Measurements from ENCODE around the gene CCNI. TPM values are rescaled to one million over a fixed set of nuclear protein-coding genes. Genes with fewer than 3 reads are reported as not detected.
"Not testable (repeated sequence)": the region's sequence is repeated elsewhere in the genome, so short reads cannot be mapped to it uniquely, and the experiment has no call there.

CCNI gene
- total RNA-seq, 1 donor from 2014 or later = 511 TPM

GRCh38 chr4:77072195-77072753 is 3.5 kb downstream of the CCNI start:
- peak overlapping the region; percentile 88 for H3K4me3 ChIP-seq
- peaks cover 7% of the 10 kb centered on the region for H3K36me3 ChIP-seq
- peaks cover 28% of the 10 kb centered on the region for H3K4me1 ChIP-seq
- peaks cover 95% of the 10 kb centered on the region for H3K79me2 ChIP-seq (ENCODE audit: low read depth)
- TF ChIP-seq EZH2phosphoT487 (IDR thresholded peaks at IDR 0.05) (no peak), EZH2 (IDR thresholded peaks at IDR 0.05) (no peak), CTCF (IDR thresholded peaks at IDR 0.05) (no peak)
- Mint-ChIP-seq H3K36me3 (peaks cover 23% of the 10 kb centered on the region), H3K9me3 (no peaks in the 10 kb centered on the region), H3K4me1 (peaks cover 21% of the 10 kb centered on the region), H3K27me3 (ENCODE audit: insufficient read depth, low read depth) (peaks cover 2% of the 10 kb centered on the region), H3K4me3 (no peak overlapping the region), H3K27ac (no peak overlapping the region)
- DNase-seq (ENCODE audit: low spot score) = no peak
- peak overlapping the region; percentile 81 for H3K4me2 ChIP-seq
- no peaks in the 10 kb centered on the region for H3K27me3 ChIP-seq
- peaks cover 78% of the 10 kb centered on the region for H4K20me1 ChIP-seq (ENCODE audit: low read depth)
- H3K27ac ChIP-seq = no peak overlapping the region
- H3F3A ChIP-seq (ENCODE audit: low read depth) = peaks cover 22% of the 10 kb centered on the region
- no peaks in the 10 kb centered on the region for H3K9me3 ChIP-seq (ENCODE audit: low read depth)
- no peak overlapping the region for H2AFZ ChIP-seq (replicated peaks)
- no peak overlapping the region for H3K9ac ChIP-seq

GRCh38 chr4:77069514-77069913 is 6.3 kb downstream of the CCNI start:
- H3K9me3 Mint-ChIP-seq; H3K4me2 ChIP-seq; H3K4me3 ChIP-seq; H2AFZ ChIP-seq (replicated peaks); H3K27me3 Mint-ChIP-seq (ENCODE audit: insufficient read depth, low read depth); H3K27ac Mint-ChIP-seq; H3K27ac ChIP-seq; H3K4me3 Mint-ChIP-seq; H3K27me3 ChIP-seq; H3K9me3 ChIP-seq (ENCODE audit: low read depth); DNase-seq (ENCODE audit: low spot score); H3K9ac ChIP-seq: not testable (repeated sequence)
- Histone ChIP-seq H3K4me1 (peaks cover 35% of the 10 kb centered on the region), H3K79me2 (ENCODE audit: low read depth) (peaks cover 100% of the 10 kb centered on the region), H3F3A (ENCODE audit: low read depth) (peaks cover 11% of the 10 kb centered on the region), H3K36me3 (peaks cover 17% of the 10 kb centered on the region), H4K20me1 (ENCODE audit: low read depth) (peaks cover 100% of the 10 kb centered on the region)
- Mint-ChIP-seq H3K4me1 (peaks cover 15% of the 10 kb centered on the region), H3K36me3 (peaks cover 27% of the 10 kb centered on the region)

- Mint-ChIP-seq H3K36me3 (peaks cover 33% of the 10 kb centered on the region), H3K27ac (no peak overlapping the region), H3K4me1 (peaks cover 3% of the 10 kb centered on the region), H3K27me3 (ENCODE audit: insufficient read depth, low read depth) (no peaks in the 10 kb centered on the region), H3K4me3 (no peak overlapping the region), H3K9me3 (no peaks in the 10 kb centered on the region)
- Histone ChIP-seq H3K36me3 (peaks cover 22% of the 10 kb centered on the region), H2AFZ (replicated peaks) (no peak overlapping the region), H3K79me2 (ENCODE audit: low read depth) (peaks cover 100% of the 10 kb centered on the region), H3K27me3 (no peaks in the 10 kb centered on the region), H4K20me1 (ENCODE audit: low read depth) (peaks cover 100% of the 10 kb centered on the region), H3K4me1 (peaks cover 15% of the 10 kb centered on the region), H3K9me3 (ENCODE audit: low read depth) (no peaks in the 10 kb centered on the region), H3K4me2 (no peak overlapping the region), H3F3A (ENCODE audit: low read depth) (peaks cover 18% of the 10 kb centered on the region), H3K27ac (no peak overlapping the region), H3K9ac (no peak overlapping the region), H3K4me3 (no peak overlapping the region)
- DNase-seq (ENCODE audit: low spot score) = no peak
- TF ChIP-seq EZH2phosphoT487 (IDR thresholded peaks at IDR 0.05) (no peak), CTCF (IDR thresholded peaks at IDR 0.05) (no peak), EZH2 (IDR thresholded peaks at IDR 0.05) (no peak)
Measured at GRCh38 chr4:77065382-77065781, 10.4 kb downstream of the CCNI start.

DNA sequence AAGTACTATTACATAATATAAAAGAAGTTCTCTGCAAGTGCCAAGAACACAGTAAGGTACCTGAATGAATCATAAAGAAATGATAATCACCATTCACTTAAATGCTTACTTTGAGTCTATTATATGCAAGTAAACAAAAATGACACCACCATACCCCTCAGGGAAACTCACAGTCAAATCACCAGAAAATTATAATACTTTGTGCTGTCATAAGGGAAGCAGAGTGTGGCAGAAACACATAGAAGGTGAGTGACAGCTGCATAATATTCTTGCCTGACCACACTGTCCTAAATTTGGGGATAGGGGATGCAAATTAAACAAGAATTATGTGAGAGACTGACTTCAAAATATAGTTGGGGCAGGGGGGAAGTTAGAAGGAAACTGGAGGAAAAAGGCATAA is 12.9 kb downstream of the CCNI start:
- no peak for TF ChIP-seq EZH2phosphoT487 (IDR thresholded peaks at IDR 0.05)
- no peak for TF ChIP-seq CTCF (IDR thresholded peaks at IDR 0.05)
- no peak for TF ChIP-seq EZH2 (IDR thresholded peaks at IDR 0.05)
- Histone ChIP-seq H4K20me1 (ENCODE audit: low read depth) (peaks cover 100% of the 10 kb centered on the region), H2AFZ (replicated peaks) (no peak overlapping the region), H3K27me3 (no peaks in the 10 kb centered on the region), H3K36me3 (peaks cover 38% of the 10 kb centered on the region), H3K9me3 (ENCODE audit: low read depth) (no peaks in the 10 kb centered on the region), H3F3A (ENCODE audit: low read depth) (peaks cover 23% of the 10 kb centered on the region), H3K9ac (no peak overlapping the region), H3K79me2 (ENCODE audit: low read depth) (peaks cover 100% of the 10 kb centered on the region), H3K4me1 (peaks cover 15% of the 10 kb centered on the region), H3K4me2 (no peak overlapping the region), H3K4me3 (no peak overlapping the region), H3K27ac (no peak overlapping the region)
- Mint-ChIP-seq H3K27ac (no peak overlapping the region), H3K36me3 (peaks cover 33% of the 10 kb centered on the region), H3K4me3 (no peak overlapping the region), H3K9me3 (no peaks in the 10 kb centered on the region), H3K4me1 (no peaks in the 10 kb centered on the region), H3K27me3 (ENCODE audit: insufficient read depth, low read depth) (no peaks in the 10 kb centered on the region)
- DNase-seq (ENCODE audit: low spot score) = no peak

All from neural progenitor cell (in vitro differentiated cells).